ENCODE data around the gene INCENP.

The INCENP gene

GRCh38 chr11:62088331-62088933, 35.4 kb upstream of the INCENP start:
- Histone ChIP-seq H3K27ac (ENCODE audit: low read length) (no peak overlapping the region), H2AFZ (ENCODE audit: low read length) (no peak overlapping the region), H4K20me1 (ENCODE audit: insufficient read depth, low read length) (no peaks in the 10 kb centered on the region), H3K4me3 (ENCODE audit: low read length) (no peak overlapping the region), H3K79me2 (ENCODE audit: low read length) (no peaks in the 10 kb centered on the region), H3K27me3 (replicated peaks; ENCODE audit: insufficient read depth, low read length) (no peaks in the 10 kb centered on the region), H3K36me3 (replicated peaks; ENCODE audit: insufficient read depth, low read length) (no peaks in the 10 kb centered on the region), H3K4me1 (ENCODE audit: low read length) (no peaks in the 10 kb centered on the region), H3K9me3 (replicated peaks; ENCODE audit: insufficient read depth, low read length) (no peaks in the 10 kb centered on the region), H3K9ac (ENCODE audit: low read length) (no peak overlapping the region), H3F3A (ENCODE audit: insufficient read depth, low read length) (no peaks in the 10 kb centered on the region), H3K4me2 (ENCODE audit: low read depth, low read length) (no peak overlapping the region), H3K9me2 (replicated peaks; ENCODE audit: insufficient read depth, low read length) (no peaks in the 10 kb centered on the region)
- TF ChIP-seq EZH2phosphoT487 (IDR thresholded peaks at IDR 0.05; ENCODE audit: low read length) (no peak), EZH2 (optimal IDR thresholded peaks at IDR 0.05; ENCODE audit: low read depth, low read length) (no peak)
- no peak for DNase-seq

GRCh38 chr11:62103141-62103540, 20.7 kb upstream of the INCENP start:
- TF ChIP-seq EZH2 (optimal IDR thresholded peaks at IDR 0.05; ENCODE audit: low read depth, low read length) (no peak), CTCF (IDR thresholded peaks at IDR 0.05; ENCODE audit: low read length) (no peak)
- Histone ChIP-seq H3K27ac (ENCODE audit: low read length) (no peak overlapping the region), H3K4me3 (ENCODE audit: low read length) (no peak overlapping the region), H3K4me1 (ENCODE audit: low read length) (no peaks in the 10 kb centered on the region), H4K20me1 (ENCODE audit: insufficient read depth, low read length) (no peaks in the 10 kb centered on the region), H3K79me2 (ENCODE audit: low read length) (no peaks in the 10 kb centered on the region), H3K9me3 (replicated peaks; ENCODE audit: insufficient read depth, low read length) (no peaks in the 10 kb centered on the region), H2AFZ (ENCODE audit: low read length) (no peak overlapping the region), H3K27me3 (replicated peaks; ENCODE audit: insufficient read depth, low read length) (no peaks in the 10 kb centered on the region), H3K4me2 (ENCODE audit: low read depth, low read length) (no peak overlapping the region), H3K36me3 (replicated peaks; ENCODE audit: insufficient read depth, low read length) (no peaks in the 10 kb centered on the region), H3F3A (ENCODE audit: insufficient read depth, low read length) (no peaks in the 10 kb centered on the region), H3K9ac (ENCODE audit: low read length) (no peak overlapping the region), H3K9me2 (replicated peaks; ENCODE audit: insufficient read depth, low read length) (no peaks in the 10 kb centered on the region)
- no peak for DNase-seq

GRCh38 chr11:62103986-62104385, 19.8 kb upstream of the INCENP start:
- H3K4me2 ChIP-seq (ENCODE audit: low read depth, low read length): no peak overlapping the region
- H3F3A ChIP-seq (ENCODE audit: insufficient read depth, low read length): no peaks in the 10 kb centered on the region
- H2AFZ ChIP-seq (ENCODE audit: low read length): no peak overlapping the region
- H3K4me3 ChIP-seq (ENCODE audit: low read length): no peak overlapping the region
- peaks cover 1% of the 10 kb centered on the region; the same call in 1 of the 2 replicates for H3K27me3 ChIP-seq (replicated peaks; ENCODE audit: insufficient read depth, low read length)
- H3K79me2 ChIP-seq (ENCODE audit: low read length): no peaks in the 10 kb centered on the region
- no peaks in the 10 kb centered on the region for H3K9me2 ChIP-seq (replicated peaks; ENCODE audit: insufficient read depth, low read length)
- no peaks in the 10 kb centered on the region for H3K4me1 ChIP-seq (ENCODE audit: low read length)
- H3K9ac ChIP-seq (ENCODE audit: low read length): no peak overlapping the region
- no peak for DNase-seq
- no peak for TF ChIP-seq CTCF (IDR thresholded peaks at IDR 0.05; ENCODE audit: low read length)
- TF ChIP-seq EZH2phosphoT487 (IDR thresholded peaks at IDR 0.05; ENCODE audit: low read length): no peak
- no peaks in the 10 kb centered on the region for H4K20me1 ChIP-seq (ENCODE audit: insufficient read depth, low read length)
- H3K36me3 ChIP-seq (replicated peaks; ENCODE audit: insufficient read depth, low read length): no peaks in the 10 kb centered on the region
- H3K9me3 ChIP-seq (replicated peaks; ENCODE audit: insufficient read depth, low read length): no peaks in the 10 kb centered on the region
- H3K27ac ChIP-seq (ENCODE audit: low read length): no peak overlapping the region

GRCh38 chr11:62104816-62105653, 18.8 kb upstream of the INCENP start:
- no peaks in the 10 kb centered on the region for H4K20me1 ChIP-seq (ENCODE audit: insufficient read depth, low read length)
- no peaks in the 10 kb centered on the region for H3K36me3 ChIP-seq (replicated peaks; ENCODE audit: insufficient read depth, low read length)
- H3F3A ChIP-seq (ENCODE audit: insufficient read depth, low read length): no peaks in the 10 kb centered on the region
- no peak overlapping the region for H3K9ac ChIP-seq (ENCODE audit: low read length)
- H2AFZ ChIP-seq (ENCODE audit: low read length): no peak overlapping the region
- no peak overlapping the region for H3K4me3 ChIP-seq (ENCODE audit: low read length)
- no peaks in the 10 kb centered on the region for H3K4me1 ChIP-seq (ENCODE audit: low read length)
- H3K79me2 ChIP-seq (ENCODE audit: low read length): no peaks in the 10 kb centered on the region
- no peaks in the 10 kb centered on the region for H3K9me3 ChIP-seq (replicated peaks; ENCODE audit: insufficient read depth, low read length)
- no peak overlapping the region for H3K27ac ChIP-seq (ENCODE audit: low read length)
- 0 out of 2 replicates have a peak overlapping the region, but pooled peaks have one; percentile 21 for H3K4me2 ChIP-seq (ENCODE audit: low read depth, low read length)
- TF ChIP-seq EZH2 (optimal IDR thresholded peaks at IDR 0.05; ENCODE audit: low read depth, low read length) (no peak), CTCF (IDR thresholded peaks at IDR 0.05; ENCODE audit: low read length) (no peak), EZH2phosphoT487 (IDR thresholded peaks at IDR 0.05; ENCODE audit: low read length) (no peak)
- peaks cover 11% of the 10 kb centered on the region; the same call in 1 of the 2 replicates for H3K27me3 ChIP-seq (replicated peaks; ENCODE audit: insufficient read depth, low read length)
- no peaks in the 10 kb centered on the region for H3K9me2 ChIP-seq (replicated peaks; ENCODE audit: insufficient read depth, low read length)
- DNase-seq: no peak
